C4-2B (cell line): ENCODE measurements around the gene SMURF1.

ENCODE experiments used
- ZFX ChIP-seq: fragments of 450-650 bp; IDR thresholded peaks from 2 replicates; pipeline ENCODE4 v1.6.1; 2017
- TF ChIP-seq, protein P1 (sequence below): fragments of 450-650 bp; conservative IDR thresholded peaks from 2 replicates; pipeline ENCODE4 v1.5.1; 2017; ENCODE audit warnings: mild to moderate bottlenecking

DNA sequence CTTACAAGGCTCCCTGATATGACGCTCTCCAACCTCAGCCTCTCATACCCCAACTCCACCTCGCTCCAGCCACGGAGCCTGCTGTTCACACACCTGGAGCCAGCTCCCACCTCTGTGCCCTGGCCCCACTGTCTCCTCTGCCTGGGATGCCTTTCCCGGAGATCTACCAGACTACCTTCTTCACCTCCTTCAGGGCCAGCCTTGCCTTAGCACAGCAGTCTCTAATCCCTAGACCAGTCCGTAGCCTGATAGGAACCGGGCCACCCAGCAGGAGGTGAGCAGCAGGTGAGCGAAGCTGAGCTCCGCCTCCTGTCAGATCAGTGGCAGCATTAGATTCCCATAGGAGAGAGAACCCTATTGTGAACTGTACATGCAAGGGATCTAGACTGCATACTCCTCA, 23.2 kb upstream of the SMURF1 start:
- TF ChIP-seq, protein P1, sequence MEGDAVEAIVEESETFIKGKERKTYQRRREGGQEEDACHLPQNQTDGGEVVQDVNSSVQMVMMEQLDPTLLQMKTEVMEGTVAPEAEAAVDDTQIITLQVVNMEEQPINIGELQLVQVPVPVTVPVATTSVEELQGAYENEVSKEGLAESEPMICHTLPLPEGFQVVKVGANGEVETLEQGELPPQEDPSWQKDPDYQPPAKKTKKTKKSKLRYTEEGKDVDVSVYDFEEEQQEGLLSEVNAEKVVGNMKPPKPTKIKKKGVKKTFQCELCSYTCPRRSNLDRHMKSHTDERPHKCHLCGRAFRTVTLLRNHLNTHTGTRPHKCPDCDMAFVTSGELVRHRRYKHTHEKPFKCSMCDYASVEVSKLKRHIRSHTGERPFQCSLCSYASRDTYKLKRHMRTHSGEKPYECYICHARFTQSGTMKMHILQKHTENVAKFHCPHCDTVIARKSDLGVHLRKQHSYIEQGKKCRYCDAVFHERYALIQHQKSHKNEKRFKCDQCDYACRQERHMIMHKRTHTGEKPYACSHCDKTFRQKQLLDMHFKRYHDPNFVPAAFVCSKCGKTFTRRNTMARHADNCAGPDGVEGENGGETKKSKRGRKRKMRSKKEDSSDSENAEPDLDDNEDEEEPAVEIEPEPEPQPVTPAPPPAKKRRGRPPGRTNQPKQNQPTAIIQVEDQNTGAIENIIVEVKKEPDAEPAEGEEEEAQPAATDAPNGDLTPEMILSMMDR = no peak
- TF ChIP-seq ZFX = no peak
